GM12878 (cell line): ENCODE results near the gene UBXN4. TPM values are rescaled to one million over a fixed set of nuclear protein-coding genes. Genes with fewer than 3 reads are reported as not detected.

Source experiments
- polyA plus RNA-seq, 11 experiments: library from polyadenylated mRNA; depleted of rRNA in 4 of 11; unstranded in 6 of 11; stranded (reverse) in 5 of 11; fragments of >200 nt; fragmentation: Nextera tagmentation in 4 of 11; fragmentation: Illumina TruSeq in 1 of 11; extraction: Ambion mirVana in 4 of 11; extraction: Trizol in 1 of 11; gene quantifications; 1 replicate in 1 of 11; 2 replicates in 10 of 11; pipeline versions ENCODE4 v1.2.1 to v1.2.3, GENCODE V29; 2011 to 2016; ENCODE audit warnings: inconsistent platforms in 2 of 11, missing spikeins in 2 of 11, low read depth in 1 of 11
- small RNA-seq: library from RNA; depleted of rRNA; stranded (forward); fragments of <200 nt; gene quantifications from one replicate; pipeline ENCODE3, GENCODE V24; 2014
- total RNA-seq, 4 experiments: library from RNA; depleted of rRNA in 3 of 4; stranded (reverse); fragments of >200 nt in 3 of 4; fragmentation: Illumina TruSeq in 1 of 4; extraction: Trizol in 1 of 4; gene quantifications; 2 replicates each; pipeline versions ENCODE4 v1.2.1 to v1.2.3, GENCODE V29; 2013 to 2021

UBXN4 gene
- total and polyA plus RNA-seq, 10 of the 15 experiments (the other 5 are each of a cell fraction or from before 2014, with no cell fraction given): 52.6 to 133 (median 71.9) TPM

Small RNA genes within 50 kb of the gene (small RNA-seq; reads per million reads assigned to genes)
- gene RF00019: not detected

Other genes starting within 250 kb of the UBXN4 start
- 8.1 and 10.2 TPM in 2 replicates for gene ZRANB3, start 210.6 kb upstream of the UBXN4 start, total RNA-seq (2014; rRNA removed)
- gene ZRANB3, start 210.6 kb upstream of the UBXN4 start, total RNA-seq (2014; rRNA removed; fragmentation: Illumina TruSeq; extraction: Trizol): 11.4 and 11.8 TPM in 2 replicates
- 10.5 and 11.0 TPM in 2 replicates for gene ZRANB3, start 210.6 kb upstream of the UBXN4 start, total RNA-seq (2021)
- 9.6 and 15.0 TPM in 2 replicates for gene ZRANB3, start 210.6 kb upstream of the UBXN4 start, polyA plus RNA-seq (2011; rRNA removed)
- 8.2 and 9.7 TPM in 2 replicates for gene ZRANB3, start 210.6 kb upstream of the UBXN4 start, polyA plus RNA-seq (2014; fragmentation: Illumina TruSeq; extraction: Trizol)
- gene ZRANB3, start 210.6 kb upstream of the UBXN4 start, polyA plus RNA-seq (2014; fragmentation: Nextera tagmentation; extraction: Ambion mirVana): 1 to 10 TPM; 5.6 to 5.8 TPM
- gene ZRANB3, start 210.6 kb upstream of the UBXN4 start, polyA plus RNA-seq (2014; rRNA removed): 4.8 and 6.6 TPM in 2 replicates
- 10 to 100 TPM; 10.3 to 11.0 TPM for gene ZRANB3, start 210.6 kb upstream of the UBXN4 start, polyA plus RNA-seq (2016; fragmentation: Nextera tagmentation; extraction: Ambion mirVana)
- gene R3HDM1, start 210.4 kb upstream of the UBXN4 start, total RNA-seq (2014; rRNA removed): 17.8 and 20.9 TPM in 2 replicates
- gene R3HDM1, start 210.4 kb upstream of the UBXN4 start, total RNA-seq (2014; rRNA removed; fragmentation: Illumina TruSeq; extraction: Trizol): 32.3 and 33.5 TPM in 2 replicates
- gene R3HDM1, start 210.4 kb upstream of the UBXN4 start, total RNA-seq (2021): 55.2 and 55.5 TPM in 2 replicates
- gene R3HDM1, start 210.4 kb upstream of the UBXN4 start, polyA plus RNA-seq (2011; rRNA removed): 46.3 and 77.4 TPM in 2 replicates
- 89.6 and 94.9 TPM in 2 replicates for gene R3HDM1, start 210.4 kb upstream of the UBXN4 start, polyA plus RNA-seq (2014; fragmentation: Illumina TruSeq; extraction: Trizol)
- 10 to 100 TPM; 16.8 to 16.9 TPM for gene R3HDM1, start 210.4 kb upstream of the UBXN4 start, polyA plus RNA-seq (2014; fragmentation: Nextera tagmentation; extraction: Ambion mirVana)
- gene R3HDM1, start 210.4 kb upstream of the UBXN4 start, polyA plus RNA-seq (2014; rRNA removed): 44.7 and 45.9 TPM in 2 replicates
- 10 to 100 TPM; 50.6 to 52.5 TPM for gene R3HDM1, start 210.4 kb upstream of the UBXN4 start, polyA plus RNA-seq (2016; fragmentation: Nextera tagmentation; extraction: Ambion mirVana)
- 0.05 and 0.06 TPM in 2 replicates for gene LCT, start 95.3 kb downstream of the UBXN4 start, total RNA-seq (2014; rRNA removed)
- gene LCT, start 95.3 kb downstream of the UBXN4 start, total RNA-seq (2014; rRNA removed; fragmentation: Illumina TruSeq; extraction: Trizol): 0.09 and 0.14 TPM in 2 replicates
- 0.08 and 0.11 TPM in 2 replicates for gene LCT, start 95.3 kb downstream of the UBXN4 start, total RNA-seq (2021)
- gene LCT, start 95.3 kb downstream of the UBXN4 start, polyA plus RNA-seq (2011; rRNA removed): 0.04 and 0.07 TPM in 2 replicates
- gene LCT, start 95.3 kb downstream of the UBXN4 start, polyA plus RNA-seq (2014; fragmentation: Illumina TruSeq; extraction: Trizol): 0.04 and 0.05 TPM in 2 replicates
- under 1 TPM in 1 of 2 experiments, not detected in 1; 0.02 TPM for gene LCT, start 95.3 kb downstream of the UBXN4 start, polyA plus RNA-seq (2014; fragmentation: Nextera tagmentation; extraction: Ambion mirVana)
- gene LCT, start 95.3 kb downstream of the UBXN4 start, polyA plus RNA-seq (2014; rRNA removed): 0.05 and 0.09 TPM in 2 replicates
- gene LCT, start 95.3 kb downstream of the UBXN4 start, polyA plus RNA-seq (2016; fragmentation: Nextera tagmentation; extraction: Ambion mirVana): not detected
- 63.4 and 68.5 TPM in 2 replicates for gene MCM6, start 134.6 kb downstream of the UBXN4 start, total RNA-seq (2014; rRNA removed)
- gene MCM6, start 134.6 kb downstream of the UBXN4 start, total RNA-seq (2014; rRNA removed; fragmentation: Illumina TruSeq; extraction: Trizol): 63.2 and 63.4 TPM in 2 replicates
- 89.7 and 92.9 TPM in 2 replicates for gene MCM6, start 134.6 kb downstream of the UBXN4 start, total RNA-seq (2021)
- gene MCM6, start 134.6 kb downstream of the UBXN4 start, polyA plus RNA-seq (2011; rRNA removed): 118 and 136 TPM in 2 replicates
- 97.4 and 108 TPM in 2 replicates for gene MCM6, start 134.6 kb downstream of the UBXN4 start, polyA plus RNA-seq (2014; fragmentation: Illumina TruSeq; extraction: Trizol)
- gene MCM6, start 134.6 kb downstream of the UBXN4 start, polyA plus RNA-seq (2014; fragmentation: Nextera tagmentation; extraction: Ambion mirVana): 10 to 100 TPM; 37.4 to 74.4 TPM
- gene MCM6, start 134.6 kb downstream of the UBXN4 start, polyA plus RNA-seq (2014; rRNA removed): 68.6 and 79.5 TPM in 2 replicates
- 10 to 100 TPM; 85.0 to 89.9 TPM for gene MCM6, start 134.6 kb downstream of the UBXN4 start, polyA plus RNA-seq (2016; fragmentation: Nextera tagmentation; extraction: Ambion mirVana)
- 91.0 and 119 TPM in 2 replicates for gene DARS1, start 243.8 kb downstream of the UBXN4 start, total RNA-seq (2014; rRNA removed)
- 136 and 141 TPM in 2 replicates for gene DARS1, start 243.8 kb downstream of the UBXN4 start, total RNA-seq (2014; rRNA removed; fragmentation: Illumina TruSeq; extraction: Trizol)
- gene DARS1, start 243.8 kb downstream of the UBXN4 start, total RNA-seq (2021): 102 and 105 TPM in 2 replicates
- 387 and 495 TPM in 2 replicates for gene DARS1, start 243.8 kb downstream of the UBXN4 start, polyA plus RNA-seq (2011; rRNA removed)
- 155 and 196 TPM in 2 replicates for gene DARS1, start 243.8 kb downstream of the UBXN4 start, polyA plus RNA-seq (2014; fragmentation: Illumina TruSeq; extraction: Trizol)
- gene DARS1, start 243.8 kb downstream of the UBXN4 start, polyA plus RNA-seq (2014; fragmentation: Nextera tagmentation; extraction: Ambion mirVana): 100 to 1,000 TPM; 102 to 134 TPM
- gene DARS1, start 243.8 kb downstream of the UBXN4 start, polyA plus RNA-seq (2014; rRNA removed): 79.7 and 93.1 TPM in 2 replicates
- 100 to 1,000 TPM; 171 to 187 TPM for gene DARS1, start 243.8 kb downstream of the UBXN4 start, polyA plus RNA-seq (2016; fragmentation: Nextera tagmentation; extraction: Ambion mirVana)